ENCODE measurements around the gene SCAPER.

GRCh38 chr15:76347482-76348055 lies 557.6 kb downstream of the SCAPER start:
- TF ChIP-seq, protein P1, sequence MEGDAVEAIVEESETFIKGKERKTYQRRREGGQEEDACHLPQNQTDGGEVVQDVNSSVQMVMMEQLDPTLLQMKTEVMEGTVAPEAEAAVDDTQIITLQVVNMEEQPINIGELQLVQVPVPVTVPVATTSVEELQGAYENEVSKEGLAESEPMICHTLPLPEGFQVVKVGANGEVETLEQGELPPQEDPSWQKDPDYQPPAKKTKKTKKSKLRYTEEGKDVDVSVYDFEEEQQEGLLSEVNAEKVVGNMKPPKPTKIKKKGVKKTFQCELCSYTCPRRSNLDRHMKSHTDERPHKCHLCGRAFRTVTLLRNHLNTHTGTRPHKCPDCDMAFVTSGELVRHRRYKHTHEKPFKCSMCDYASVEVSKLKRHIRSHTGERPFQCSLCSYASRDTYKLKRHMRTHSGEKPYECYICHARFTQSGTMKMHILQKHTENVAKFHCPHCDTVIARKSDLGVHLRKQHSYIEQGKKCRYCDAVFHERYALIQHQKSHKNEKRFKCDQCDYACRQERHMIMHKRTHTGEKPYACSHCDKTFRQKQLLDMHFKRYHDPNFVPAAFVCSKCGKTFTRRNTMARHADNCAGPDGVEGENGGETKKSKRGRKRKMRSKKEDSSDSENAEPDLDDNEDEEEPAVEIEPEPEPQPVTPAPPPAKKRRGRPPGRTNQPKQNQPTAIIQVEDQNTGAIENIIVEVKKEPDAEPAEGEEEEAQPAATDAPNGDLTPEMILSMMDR (conservative IDR thresholded peaks at IDR 0.05; ENCODE audit: low read length) = no peak
- no peak for TF ChIP-seq EZH2phosphoT487 (IDR thresholded peaks at IDR 0.05; ENCODE audit: borderline replicate concordance, low read depth, low read length)

All from OCI-LY7 (cell line).